HG02588 (cell line): ENCODE data around the gene NT5E.
"Not testable (repeated sequence)": the region's sequence is repeated elsewhere in the genome, so short reads cannot be mapped to it uniquely, and the experiment has no call there.

Experiments
- ATAC-seq: cut with Tn5 transposase; IDR thresholded peaks from one replicate; pipeline ENCODE4 v1.9.1; 2021; ENCODE audit warnings: mild to moderate bottlenecking, moderate library complexity; ENCODE audit not compliant: unreplicated experiment

Gene NT5E

GRCh38 chr6:85449818-85450759 lies at the start of gene NT5E:
Gene NT5E (plus strand): TSS chr6:85450083. CDS start chr6:85450140, 57 bp downstream.
- peak; percentile 89 for ATAC-seq

GRCh38 chr6:85400331-85400730 lies 49.6 kb upstream of the NT5E start:
- no peak for ATAC-seq

- no peak for ATAC-seq
Observed at GRCh38 chr6:85401186-85402021, 48.5 kb upstream of the NT5E start.

DNA sequence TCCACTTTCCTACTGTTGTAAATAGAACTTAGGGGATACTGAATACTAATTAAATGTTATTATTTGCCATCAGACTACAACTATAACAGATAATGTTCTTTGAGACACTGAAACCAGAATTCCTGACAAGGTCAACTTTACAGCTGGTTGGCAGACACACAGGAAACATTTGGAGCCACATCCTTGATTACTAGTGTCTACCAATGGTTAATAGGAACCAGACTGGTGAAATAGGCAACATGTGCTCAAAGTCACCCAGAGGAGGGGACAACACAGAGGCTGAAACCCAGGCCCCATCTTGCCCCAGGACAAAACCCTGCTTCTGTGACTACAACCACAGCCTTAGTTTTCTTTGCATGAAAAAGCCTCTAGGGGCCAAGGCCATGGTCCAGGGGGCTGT lies 47.8 kb upstream of the NT5E start:
- ATAC-seq, result no peak

DNA sequence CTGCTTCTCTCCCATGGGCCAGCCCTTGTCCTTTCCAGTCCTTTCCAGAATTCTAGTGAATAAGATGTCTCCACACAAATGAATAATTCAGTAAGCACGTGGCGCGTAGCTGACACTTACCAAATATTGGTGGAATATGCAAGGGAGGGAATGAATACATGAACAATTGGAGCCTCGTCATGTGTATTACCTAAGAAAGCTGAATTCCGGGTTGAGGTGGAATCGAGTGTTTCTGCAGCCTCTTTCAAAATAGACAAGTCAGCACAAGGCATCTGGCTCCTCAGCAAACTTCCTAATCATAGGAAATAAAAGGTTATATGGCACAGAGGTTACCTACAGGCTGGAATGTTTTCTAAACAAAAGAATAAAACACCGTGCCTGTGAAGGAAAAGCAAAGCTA lies 47.0 kb upstream of the NT5E start:
- ATAC-seq, result no peak

DNA sequence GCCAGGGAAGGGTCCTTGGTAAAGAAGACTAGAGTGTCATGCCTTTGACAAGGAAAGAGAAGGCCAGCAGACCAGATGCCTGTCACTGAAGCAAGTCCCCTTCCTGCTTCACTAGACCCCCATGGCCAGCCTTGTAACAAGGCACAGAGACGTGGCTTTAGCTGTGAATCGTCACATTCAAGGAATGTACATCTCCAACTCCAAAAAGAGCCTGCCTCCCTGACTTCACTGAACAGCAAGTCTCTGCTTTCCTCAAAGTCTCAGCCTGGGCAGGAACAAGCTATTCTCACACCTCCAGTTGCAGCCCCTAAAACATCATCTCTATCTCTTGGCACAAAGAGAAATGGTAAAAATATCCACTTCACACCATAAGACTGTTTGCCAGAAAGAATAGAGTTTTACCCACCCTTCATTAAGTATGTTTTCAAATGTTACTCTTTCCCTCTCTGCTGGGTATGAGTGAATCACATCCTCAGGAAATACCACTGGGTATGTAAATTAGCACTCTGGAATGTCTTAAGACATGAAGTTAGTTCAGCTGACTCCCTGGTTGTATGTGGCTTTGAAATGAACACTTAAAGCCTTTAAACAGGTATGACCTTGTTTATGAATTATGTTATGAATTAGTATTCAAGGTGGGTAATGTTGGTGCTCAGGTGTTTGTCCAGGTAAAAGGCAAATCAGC lies 46.4 kb upstream of the NT5E start:
- no peak for ATAC-seq

DNA sequence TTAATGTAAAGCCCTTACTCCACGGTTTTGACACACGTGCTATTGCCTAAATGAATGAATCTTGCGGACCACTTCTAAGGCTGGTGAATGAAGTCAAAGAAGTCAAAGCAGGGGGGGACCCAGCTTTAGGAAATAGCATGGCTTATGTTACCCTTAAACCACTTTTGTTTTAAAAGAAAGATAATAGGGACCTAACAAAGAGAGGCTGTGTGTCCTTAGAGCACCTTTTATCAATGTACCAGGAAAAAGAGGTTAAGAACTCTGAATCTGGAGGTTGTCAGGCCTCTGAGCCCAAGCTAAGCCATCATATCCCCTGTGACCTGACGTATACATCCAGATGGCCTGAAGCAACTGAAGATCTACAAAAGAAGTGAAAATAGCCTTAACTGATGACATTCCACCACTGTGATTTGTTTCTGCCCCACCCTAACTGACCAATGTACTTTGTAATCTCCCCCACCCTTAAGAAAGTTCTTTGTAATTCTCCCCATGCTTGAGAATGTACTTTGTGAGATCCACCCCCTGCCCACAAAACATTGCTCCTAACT lies 45.8 kb upstream of the NT5E start:
- ATAC-seq, result not testable (repeated sequence)

DNA sequence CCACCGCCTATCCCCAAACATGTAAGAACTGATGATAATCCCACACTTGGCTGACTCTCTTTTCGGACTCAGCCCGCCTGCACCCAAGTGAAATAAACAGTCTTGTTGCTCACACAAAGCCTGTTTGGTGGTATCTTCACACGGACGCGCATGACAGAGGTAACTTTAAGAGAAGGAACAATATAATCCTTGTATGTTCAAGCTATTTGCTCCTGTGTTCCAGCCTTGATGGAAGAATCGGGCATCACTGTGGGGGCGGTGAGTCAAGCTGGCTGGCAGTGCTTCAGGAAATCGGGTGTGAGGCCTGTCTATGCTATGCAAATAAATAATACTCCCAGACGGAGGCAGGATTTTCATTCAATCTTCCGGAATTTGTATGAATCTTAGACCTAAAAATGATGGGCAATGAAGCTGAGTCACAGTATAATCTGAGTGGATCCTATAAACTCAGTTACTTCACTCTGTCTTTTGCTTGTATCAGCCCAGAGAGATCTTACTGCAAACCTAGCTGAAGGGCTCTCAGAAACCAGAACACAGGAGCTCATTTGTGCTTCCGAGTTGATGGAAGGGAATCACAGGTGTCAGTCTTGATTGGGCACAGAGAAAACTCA lies 45.2 kb upstream of the NT5E start:
- ATAC-seq, result peak; percentile 0

DNA sequence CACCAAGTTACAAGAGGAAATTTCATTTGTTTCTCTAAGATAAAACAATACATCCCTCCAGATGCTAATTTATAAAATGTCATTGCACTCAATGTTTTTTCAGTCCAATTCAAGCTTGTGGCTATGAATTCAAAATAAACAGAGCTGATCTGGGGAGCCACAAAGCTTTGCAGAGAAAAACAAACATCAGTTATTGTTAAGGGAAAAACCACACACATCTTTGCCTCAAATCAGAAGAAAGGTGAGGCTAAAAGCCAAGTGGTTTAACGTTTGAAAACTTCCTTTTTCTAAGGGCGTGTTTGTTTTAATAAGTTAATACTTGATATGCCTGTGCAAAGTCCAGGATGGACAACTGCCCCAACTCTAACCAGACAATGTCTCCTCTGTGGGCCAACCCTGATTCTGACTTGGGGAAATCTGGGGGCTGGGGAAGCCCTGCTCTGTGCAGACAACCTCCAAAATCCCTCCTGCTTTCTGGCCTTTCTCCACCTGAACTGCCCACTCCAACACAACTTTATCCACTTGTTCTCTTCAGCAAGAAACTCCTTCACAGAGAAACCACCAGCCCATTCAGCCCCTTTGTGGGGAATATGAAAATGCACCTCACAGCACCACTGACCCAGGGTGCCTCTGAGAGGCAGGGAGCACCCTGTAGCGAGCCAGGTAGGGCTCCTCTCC lies 44.6 kb upstream of the NT5E start:
- peak; percentile 71 for ATAC-seq

- ATAC-seq, result no peak
Observed at GRCh38 chr6:85405853-85406198, 44.1 kb upstream of the NT5E start.

GRCh38 chr6:85406641-85407075 lies 43.2 kb upstream of the NT5E start:
- ATAC-seq, result no peak

- ATAC-seq, result no peak
Observed at GRCh38 chr6:85408039-85408438, 41.8 kb upstream of the NT5E start.

DNA sequence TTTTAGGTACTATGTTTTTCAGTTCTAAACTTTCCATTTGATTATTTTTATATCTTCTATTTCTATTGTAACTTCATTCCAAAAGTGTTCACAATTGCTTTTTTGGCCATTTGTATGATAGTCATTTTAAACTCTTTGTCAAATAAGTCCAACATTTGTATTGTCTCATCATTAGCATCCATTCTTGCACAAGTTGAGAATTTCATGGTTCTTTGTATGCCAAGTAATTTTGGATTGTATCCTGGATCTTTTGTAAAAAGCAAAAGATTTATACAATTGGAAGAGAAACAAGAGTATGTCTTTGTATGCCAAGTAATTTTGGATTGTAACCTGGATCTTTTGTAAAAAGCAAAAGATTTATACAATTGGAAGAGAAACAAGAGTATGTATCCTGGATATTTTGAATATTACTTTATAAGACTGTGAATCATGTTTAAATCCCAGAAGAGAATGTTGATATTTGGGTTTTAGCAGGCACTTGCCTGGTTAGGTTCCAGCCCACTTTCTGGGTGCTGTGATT lies 36.9 kb upstream of the NT5E start:
- ATAC-seq, result no peak

DNA sequence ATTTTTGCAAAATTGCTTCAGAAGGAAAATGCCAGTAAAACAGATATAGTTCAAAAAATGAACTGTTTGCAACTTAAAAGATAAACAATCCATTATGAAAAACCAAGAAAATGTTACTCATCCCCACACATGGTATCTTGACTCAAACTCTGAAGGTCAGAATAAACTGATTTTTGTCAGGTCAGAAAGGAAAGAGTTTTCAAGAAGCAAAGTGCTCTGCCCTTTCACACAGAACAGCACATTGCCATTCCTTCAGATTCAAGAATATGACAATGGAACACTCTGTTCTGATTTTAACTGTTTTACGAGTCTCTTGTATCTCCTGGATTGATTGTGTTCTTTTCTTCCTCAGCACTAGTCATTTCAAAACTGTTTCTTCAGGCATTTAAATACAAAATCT lies 33.8 kb upstream of the NT5E start:
- ATAC-seq, result no peak

GRCh38 chr6:85416766-85417165 lies 33.1 kb upstream of the NT5E start:
- ATAC-seq, result no peak

DNA sequence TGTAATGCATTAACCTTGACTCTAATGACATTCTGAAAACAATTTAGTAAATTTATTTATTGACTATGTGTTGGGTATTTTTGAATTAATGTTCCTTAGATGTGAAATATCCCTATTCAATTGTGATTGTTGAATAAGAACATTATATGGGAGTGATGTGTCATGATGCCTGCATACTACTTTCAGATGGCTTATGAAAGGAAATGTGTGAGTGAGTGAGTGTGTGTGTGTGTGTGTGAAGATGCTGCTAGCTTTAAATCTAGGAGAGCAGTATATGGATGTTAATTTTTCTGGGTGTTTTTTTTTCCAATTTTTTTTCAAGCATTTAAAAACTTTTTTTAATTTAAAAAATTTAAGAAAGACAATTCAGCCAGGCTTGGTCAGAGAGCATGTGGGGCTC lies 32.5 kb upstream of the NT5E start:
- ATAC-seq, result no peak

DNA sequence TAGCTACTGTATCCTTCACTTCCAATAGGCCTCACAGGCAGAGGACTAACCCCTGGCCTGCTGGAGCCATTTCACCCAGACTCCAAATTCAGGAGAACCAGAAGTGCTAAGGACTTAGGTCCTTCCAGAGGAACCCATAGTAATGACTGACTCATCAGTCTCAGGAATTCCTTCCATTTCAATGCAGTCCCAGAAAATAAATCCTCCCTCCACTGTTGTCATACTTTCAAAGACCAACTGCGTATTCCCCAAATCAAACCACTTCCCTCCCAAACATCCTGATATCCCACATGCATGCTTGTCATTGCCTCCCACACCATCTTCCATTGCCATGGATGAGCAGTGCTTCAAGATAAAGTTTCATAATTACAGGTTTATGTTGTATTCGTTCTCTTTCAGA lies 31.8 kb upstream of the NT5E start:
- no peak for ATAC-seq

GRCh38 chr6:85419046-85419759 lies 30.7 kb upstream of the NT5E start:
- ATAC-seq, result peak; percentile 65

DNA sequence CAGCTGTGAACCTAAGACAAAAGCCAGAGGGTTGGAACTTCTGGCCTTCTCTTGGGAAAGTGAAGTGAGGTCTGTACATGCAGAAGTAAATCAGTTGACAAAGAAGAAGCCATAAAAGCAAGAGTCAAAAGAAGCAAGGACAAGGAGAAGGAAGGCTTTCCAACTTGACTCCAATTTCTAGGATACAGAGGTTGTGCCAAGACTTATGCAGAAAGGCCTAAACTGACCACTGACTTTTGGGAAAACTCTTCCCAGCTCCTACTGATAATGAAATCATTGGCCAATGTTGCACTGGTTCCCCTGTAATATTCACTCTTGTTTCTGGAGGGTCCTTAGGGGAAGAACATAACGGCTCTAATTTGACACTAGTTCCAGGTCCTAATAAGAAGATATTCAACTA lies 29.3 kb upstream of the NT5E start:
- no peak for ATAC-seq
